Transverse colon (tissue), 4 donors: ENCODE data around the gene DNAAF8. TPM values are rescaled to one million over a fixed set of nuclear protein-coding genes. Genes with fewer than 3 reads are reported as not detected.
A peak's percentile ranks its signal among the peaks of the same experiment; 100 is the strongest.

Experiments
- DNase-seq: peaks from one replicate; pipeline ENCODE4 v3.0.0-alpha.2; 2019
- H3K27ac ChIP-seq, 4 donors: fragments of 200-600 bp; sonication (generic); 2 replicates each; pipeline ENCODE4 v1.5.1; 2016 to 2018; ENCODE audit warnings: inconsistent platforms in 4 of 4
- H3K27me3 ChIP-seq: fragments of 200-600 bp; sonication (generic); 2 replicates; pipeline ENCODE4 v1.5.1; 2017; ENCODE audit warnings: inconsistent platforms
- H3K36me3 ChIP-seq, 4 donors: fragments of 200-600 bp; sonication (generic); 2 replicates each; pipeline ENCODE4 v1.5.1; 2017 to 2019; ENCODE audit warnings: inconsistent platforms in 4 of 4
- H3K4me1 ChIP-seq, 4 donors: fragments of 200-600 bp; sonication (generic); 2 replicates each; pipeline ENCODE4 v1.5.1; 2017 to 2020; ENCODE audit warnings: inconsistent platforms in 4 of 4
- H3K4me3 ChIP-seq, 4 donors: fragments of 200-600 bp; sonication (generic); 1 replicate in 1 of 4; 2 replicates in 3 of 4; pipeline versions ENCODE4 v1.5.1 to v1.6.1; 2017 to 2019; ENCODE audit warnings: inconsistent platforms in 4 of 4
- H3K9me3 ChIP-seq, 2 donors: fragments of 200-600 bp; sonication (generic); 2 replicates each; pipeline ENCODE4 v1.5.1; 2017 to 2019; ENCODE audit warnings: inconsistent platforms in 2 of 2
- EP300 ChIP-seq: sonication (generic); formaldehyde crosslinking; IDR thresholded peaks from one replicate; pipeline ENCODE4 v1.6.1; 2017; ENCODE audit warnings: antibody characterized with exemption, low read depth
- POLR2A ChIP-seq: fragments of 450-650 bp; IDR thresholded peaks from one replicate; pipeline ENCODE4 v1.6.1; 2016; ENCODE audit warnings: antibody characterized with exemption, mild to moderate bottlenecking, moderate library complexity
- POLR2AphosphoS5 ChIP-seq, 3 donors: sonication (generic); formaldehyde crosslinking; IDR thresholded peaks; one replicate each; pipeline ENCODE4 v1.6.1; 2016; ENCODE audit warnings: antibody characterized with exemption in 3 of 3
- WGBS, 2 donors: methylation state at CpG; one replicate each; pipeline ENCODE4 v1.1.5; 2018; ENCODE audit warnings: low coverage in 1 of 2; 5-methylcytosine and 5-hydroxymethylcytosine counted together
- in situ Hi-C, 4 donors: fragments of 200-750 bp; cut with MboI; loops; one replicate each; pipeline versions ENCODE4 v1.15.0 to v1.15.1; 2017; ENCODE audit warnings: low sequenced_read_pairs in 3 of 4, low pct_ligation_motif_present in 1 of 4, low pct_unique_long_range_greater_than_20kb in 1 of 4
- intact Hi-C: fragments of 100-400 bp; cut with DNase I; formaldehyde crosslinking; loops from one replicate; pipeline ENCODE4 v1.15.1; 2023; ENCODE audit warnings: low total_unique reads
- total RNA-seq, 4 donors: library from RNA; depleted of rRNA; stranded (reverse); fragments of >200 nt; gene quantifications; one replicate each; pipeline ENCODE4 v1.1.0, GENCODE V29; 2016
- TF ChIP-seq, protein P1 (sequence below), 5 experiments: fragments of 200-600 bp in 3 of 5; fragments of 450-650 bp in 2 of 5; sonication (generic) in 3 of 5; IDR thresholded peaks; 1 replicate in 2 of 5; 2 replicates in 3 of 5; pipeline ENCODE4 v1.5.1; 2016 to 2017; ENCODE audit warnings: antibody characterized with exemption in 5 of 5, inconsistent platforms in 3 of 5, mild to moderate bottlenecking in 2 of 5, moderate library complexity in 1 of 5

The DNAAF8 gene
- total RNA-seq, 4 donors from 2014 or later: 0.55 to 2.9 (median 0.60) TPM; not detected in 1

DNA sequence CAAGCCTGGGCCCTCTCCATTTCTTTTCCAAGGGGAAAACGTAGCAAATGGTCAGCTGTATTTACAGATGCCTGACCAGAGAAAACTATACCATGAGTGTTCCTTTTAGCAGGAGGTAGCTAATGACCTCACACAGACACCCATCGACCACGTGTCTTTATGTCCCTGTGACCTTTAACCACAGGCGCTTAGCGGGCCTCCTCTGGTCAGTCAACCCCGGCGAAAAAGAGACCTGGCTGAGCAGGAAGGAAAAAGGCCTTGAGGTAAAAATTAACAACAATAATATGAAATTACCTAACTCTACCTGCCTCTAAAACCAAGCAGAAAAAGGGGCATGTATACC, 31.9 kb upstream of the DNAAF8 start:
- WGBS, 2 donors: 40 to 55% methylated on average over 2 to 7 of the region's 7 CpGs
- intact Hi-C loops (no loop called here), in situ Hi-C loops (no loop called here)
- Histone ChIP-seq H3K9me3 (no peaks in the 10 kb centered on the region), H3K27me3 (no peaks in the 10 kb centered on the region), H3K27ac (peak overlapping the region; percentile 72 to 83 (median 78)), H3K36me3 (peaks cover 0 to 12% (median 3%) of the 10 kb centered on the region in 4 donors), H3K4me1 (peaks cover 0 to 18% (median 18%) of the 10 kb centered on the region in 4 donors), H3K4me3 (no peak overlapping the region)
- TF ChIP-seq POLR2AphosphoS5 (IDR thresholded peaks at IDR 0.05): no peak
- TF ChIP-seq EP300: no peak
- TF ChIP-seq, protein P1, sequence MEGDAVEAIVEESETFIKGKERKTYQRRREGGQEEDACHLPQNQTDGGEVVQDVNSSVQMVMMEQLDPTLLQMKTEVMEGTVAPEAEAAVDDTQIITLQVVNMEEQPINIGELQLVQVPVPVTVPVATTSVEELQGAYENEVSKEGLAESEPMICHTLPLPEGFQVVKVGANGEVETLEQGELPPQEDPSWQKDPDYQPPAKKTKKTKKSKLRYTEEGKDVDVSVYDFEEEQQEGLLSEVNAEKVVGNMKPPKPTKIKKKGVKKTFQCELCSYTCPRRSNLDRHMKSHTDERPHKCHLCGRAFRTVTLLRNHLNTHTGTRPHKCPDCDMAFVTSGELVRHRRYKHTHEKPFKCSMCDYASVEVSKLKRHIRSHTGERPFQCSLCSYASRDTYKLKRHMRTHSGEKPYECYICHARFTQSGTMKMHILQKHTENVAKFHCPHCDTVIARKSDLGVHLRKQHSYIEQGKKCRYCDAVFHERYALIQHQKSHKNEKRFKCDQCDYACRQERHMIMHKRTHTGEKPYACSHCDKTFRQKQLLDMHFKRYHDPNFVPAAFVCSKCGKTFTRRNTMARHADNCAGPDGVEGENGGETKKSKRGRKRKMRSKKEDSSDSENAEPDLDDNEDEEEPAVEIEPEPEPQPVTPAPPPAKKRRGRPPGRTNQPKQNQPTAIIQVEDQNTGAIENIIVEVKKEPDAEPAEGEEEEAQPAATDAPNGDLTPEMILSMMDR (IDR thresholded peaks at IDR 0.05): no peak
- TF ChIP-seq POLR2A: no peak
- no peak for DNase-seq

DNA sequence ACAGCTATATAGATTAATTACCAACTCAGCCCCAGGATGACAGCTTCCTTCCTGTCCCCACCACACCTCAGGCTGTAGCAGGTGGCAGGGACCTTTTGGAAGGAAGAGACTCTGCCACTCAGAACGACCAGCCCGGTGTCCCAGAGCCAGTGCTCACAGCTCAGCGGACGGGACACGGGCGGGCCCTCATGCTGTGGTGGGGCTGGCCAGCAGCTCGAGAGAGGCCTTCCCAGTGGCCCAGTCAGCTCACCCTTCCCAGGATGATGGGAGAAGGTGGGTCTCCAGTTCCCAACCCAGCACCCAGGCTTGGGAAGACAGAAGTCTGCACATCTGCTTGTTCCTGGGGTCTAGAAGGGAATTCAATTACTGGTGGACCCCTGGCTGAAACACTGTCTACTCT, 30.4 kb upstream of the DNAAF8 start:
- intact Hi-C loops: no loop called here
- Histone ChIP-seq H3K4me3 (no peak overlapping the region), H3K4me1 (peaks cover 0 to 18% (median 18%) of the 10 kb centered on the region in 4 donors), H3K27ac (no peak overlapping the region), H3K9me3 (no peaks in the 10 kb centered on the region), H3K36me3 (peaks cover 0 to 16% (median 3%) of the 10 kb centered on the region in 4 donors), H3K27me3 (no peaks in the 10 kb centered on the region)
- no peak for DNase-seq
- TF ChIP-seq, protein P1 (IDR thresholded peaks at IDR 0.05): no peak
- TF ChIP-seq EP300 (no peak), POLR2A (no peak), POLR2AphosphoS5 (IDR thresholded peaks at IDR 0.05) (no peak)
- in situ Hi-C loops: no loop called here
- WGBS, 2 donors: 76% methylated on average over 7 of the region's 7 CpGs; no CpG with 5 or more reads in 1 of the 2 donors

DNA sequence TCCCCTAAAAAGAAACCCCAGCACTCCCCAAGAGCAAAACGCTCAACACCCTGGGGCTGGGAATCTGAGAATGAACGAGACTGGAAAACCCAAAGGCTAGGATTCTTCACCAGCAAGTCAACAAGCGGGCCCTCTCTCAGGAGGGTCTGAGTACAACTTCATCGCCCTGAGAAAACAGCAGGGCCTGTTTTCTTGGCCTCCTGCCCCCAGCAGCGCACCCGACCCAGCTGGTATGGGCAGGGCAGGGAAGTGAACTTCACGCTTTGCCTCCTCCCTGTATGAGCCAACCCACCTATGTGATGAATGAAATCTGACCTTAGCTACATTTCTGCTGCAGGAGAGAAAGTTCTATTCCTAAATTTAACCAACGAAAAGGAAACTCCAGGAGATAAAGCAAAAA, 29.8 kb upstream of the DNAAF8 start:
- intact Hi-C loops (no loop called here), in situ Hi-C loops (no loop called here)
- TF ChIP-seq POLR2A: no peak
- no peak for TF ChIP-seq EP300
- TF ChIP-seq, protein P1 (IDR thresholded peaks at IDR 0.05): no peak
- TF ChIP-seq POLR2AphosphoS5 (IDR thresholded peaks at IDR 0.05): no peak
- no peak for DNase-seq
- Histone ChIP-seq H3K36me3 (peaks cover 0 to 17% (median 3%) of the 10 kb centered on the region in 4 donors), H3K4me3 (no peak overlapping the region), H3K4me1 (peaks cover 0 to 18% (median 18%) of the 10 kb centered on the region in 4 donors), H3K9me3 (no peaks in the 10 kb centered on the region), H3K27ac (no peak overlapping the region), H3K27me3 (no peaks in the 10 kb centered on the region)
- WGBS, 2 donors: 88 to 90% methylated on average over 2 to 8 of the region's 8 CpGs

DNA sequence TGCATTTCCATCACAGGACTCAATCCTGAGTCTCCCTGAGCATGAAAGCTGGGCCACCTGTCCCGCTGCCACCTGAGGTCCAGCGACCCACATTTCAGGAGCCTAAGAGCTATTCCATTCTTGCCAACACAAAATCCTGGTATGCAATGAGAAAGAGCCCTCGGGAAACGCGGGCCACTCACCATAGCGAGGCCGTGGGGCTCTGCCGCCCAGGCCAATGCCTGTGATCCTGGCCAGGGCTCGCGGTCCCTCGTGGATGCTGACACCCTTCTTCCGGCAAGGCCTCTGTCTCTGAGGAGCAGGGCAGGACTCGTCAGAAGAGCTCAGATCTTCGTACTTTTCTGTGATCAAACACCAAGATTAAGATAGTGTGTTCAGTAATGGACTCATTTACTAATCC, 29.4 kb upstream of the DNAAF8 start:
- H3K36me3 ChIP-seq: peaks cover 0 to 20% (median 3%) of the 10 kb centered on the region in 4 donors
- in situ Hi-C loops (no loop called here), intact Hi-C loops (no loop called here)
- DNase-seq: no peak
- H3K4me3 ChIP-seq: no peak overlapping the region
- H3K27ac ChIP-seq: no peak overlapping the region
- H3K9me3 ChIP-seq: no peaks in the 10 kb centered on the region
- WGBS, 2 donors: 96% methylated on average over 14 of the region's 14 CpGs; no CpG with 5 or more reads in 1 of the 2 donors
- TF ChIP-seq POLR2AphosphoS5 (IDR thresholded peaks at IDR 0.05) (no peak), EP300 (no peak), POLR2A (no peak)
- TF ChIP-seq, protein P1 (IDR thresholded peaks at IDR 0.05): no peak
- H3K4me1 ChIP-seq: peaks cover 0 to 18% (median 18%) of the 10 kb centered on the region in 4 donors
- H3K27me3 ChIP-seq: no peaks in the 10 kb centered on the region
